Uterus (tissue), 4 donors: ENCODE results near the gene TMEM45B. TPM values are rescaled to one million over a fixed set of nuclear protein-coding genes. Genes with fewer than 3 reads are reported as not detected.

Source experiments
- DNase-seq, 2 donors: peaks; one replicate each; pipeline ENCODE4 v3.0.0-alpha.2; 2019 to 2020
- H3K27ac ChIP-seq, 2 donors: fragments of 200-600 bp; sonication (generic); 1 replicate in 1 of 2; 2 replicates in 1 of 2; pipeline ENCODE4 v1.5.1; 2016 to 2018
- H3K27me3 ChIP-seq, 2 donors: fragments of 200-600 bp; sonication (generic); one replicate each; pipeline ENCODE4 v1.5.1; 2018 to 2019; ENCODE audit warnings: control low read depth in 1 of 2
- H3K36me3 ChIP-seq, 2 donors: fragments of 200-600 bp; sonication (generic); one replicate each; pipeline ENCODE4 v1.5.1; 2019; ENCODE audit warnings: control low read depth in 1 of 2
- H3K4me1 ChIP-seq, 2 donors: fragments of 200-600 bp; sonication (generic); one replicate each; pipeline ENCODE4 v1.5.1; 2018 to 2019; ENCODE audit warnings: control low read depth in 1 of 2
- H3K4me3 ChIP-seq, 2 donors: fragments of 200-600 bp; sonication (generic); 1 replicate in 1 of 2; 2 replicates in 1 of 2; pipeline ENCODE4 v1.5.1; 2018 to 2019; ENCODE audit warnings: mild to moderate bottlenecking in 1 of 2
- H3K9me3 ChIP-seq, 2 donors: fragments of 200-600 bp; sonication (generic); one replicate each; pipeline ENCODE4 v1.5.1; 2019; ENCODE audit warnings: control low read depth in 1 of 2
- CTCF ChIP-seq, 4 experiments: fragments of 200-600 bp in 2 of 4; fragments of 450-650 bp in 2 of 4; sonication (generic) in 2 of 4; IDR thresholded peaks; one replicate each; pipeline ENCODE4 v1.5.1; 2016 to 2019; ENCODE audit warnings: antibody characterized with exemption in 4 of 4, mild to moderate bottlenecking in 2 of 4, moderate library complexity in 1 of 4
- POLR2A ChIP-seq, 2 donors: fragments of 450-650 bp; IDR thresholded peaks; one replicate each; pipeline ENCODE4 v1.6.1; 2016; ENCODE audit warnings: antibody characterized with exemption in 2 of 2, mild to moderate bottlenecking in 1 of 2, moderate library complexity in 1 of 2
- intact Hi-C: fragments of 100-400 bp; cut with DNase I; formaldehyde crosslinking; loops from one replicate; pipeline ENCODE4 v1.15.1; 2023; ENCODE audit warnings: low total_unique reads
- total RNA-seq, 4 donors: library from RNA; depleted of rRNA in 3 of 4; stranded (reverse); fragments of >200 nt in 3 of 4; gene quantifications; one replicate each; pipeline versions ENCODE4 v1.1.0 to v1.2.4, GENCODE V29; 2014 to 2023
- donor health status: DM: yes; HTN: yes; CAD: no.

Gene TMEM45B
- total RNA-seq = 1 to 10 TPM in 1 of 4 donors, under 1 TPM in 2, not detected in 1; 0.18 to 2.1 (median 0.29) TPM

GRCh38 chr11:129815596-129816461, at the start of gene TMEM45B:
TMEM45B (plus strand) TSS chr11:129815848; CDS start chr11:129852483, 36,635 bp downstream.
- Histone ChIP-seq H3K36me3 (no peaks in the 10 kb centered on the region), H3K4me1 (no peaks in the 10 kb centered on the region), H3K4me3 (no peak within 1 kb of the TSS), H3K27me3 (no peaks in the 10 kb centered on the region), H3K9me3 (no peaks in the 10 kb centered on the region), H3K27ac (no peak within 1 kb of the TSS)
- no peak for TF ChIP-seq POLR2A (IDR thresholded peaks at IDR 0.05)
- no peak for TF ChIP-seq CTCF (IDR thresholded peaks at IDR 0.05)
- no peak for DNase-seq
- intact Hi-C loops = no loop called here

- TF ChIP-seq CTCF (IDR thresholded peaks at IDR 0.05) (no peak), POLR2A (IDR thresholded peaks at IDR 0.05) (no peak)
- Histone ChIP-seq H3K9me3 (peaks cover 0 to 3% of the 10 kb centered on the region in 2 donors), H3K4me1 (no peaks in the 10 kb centered on the region), H3K27ac (no peak overlapping the region), H3K4me3 (no peak overlapping the region), H3K36me3 (no peaks in the 10 kb centered on the region), H3K27me3 (no peaks in the 10 kb centered on the region)
- no peak for DNase-seq
- intact Hi-C loops = no loop called here
These were observed 48.6 kb upstream of the TMEM45B start for GRCh38 chr11:129766898-129767604.

- Histone ChIP-seq H3K9me3 (peaks cover 0 to 3% of the 10 kb centered on the region in 2 donors), H3K4me1 (no peaks in the 10 kb centered on the region), H3K4me3 (no peak overlapping the region), H3K36me3 (no peaks in the 10 kb centered on the region), H3K27ac (no peak overlapping the region), H3K27me3 (no peaks in the 10 kb centered on the region)
- no peak for DNase-seq
- TF ChIP-seq CTCF (IDR thresholded peaks at IDR 0.05) (no peak), POLR2A (IDR thresholded peaks at IDR 0.05) (no peak)
- intact Hi-C loops = no loop called here
These were observed 47.8 kb upstream of the TMEM45B start for GRCh38 chr11:129767827-129768226.

GRCh38 chr11:129768356-129768755, 47.3 kb upstream of the TMEM45B start:
- intact Hi-C loops = no loop called here
- H3K27me3 ChIP-seq = no peaks in the 10 kb centered on the region
- H3K4me3 ChIP-seq = no peak overlapping the region
- DNase-seq = no peak
- no peak overlapping the region for H3K27ac ChIP-seq
- no peaks in the 10 kb centered on the region for H3K4me1 ChIP-seq
- H3K9me3 ChIP-seq = peaks cover 0 to 3% of the 10 kb centered on the region in 2 donors
- H3K36me3 ChIP-seq = no peaks in the 10 kb centered on the region
- TF ChIP-seq POLR2A (IDR thresholded peaks at IDR 0.05) (no peak), CTCF (IDR thresholded peaks at IDR 0.05) (no peak)

DNA sequence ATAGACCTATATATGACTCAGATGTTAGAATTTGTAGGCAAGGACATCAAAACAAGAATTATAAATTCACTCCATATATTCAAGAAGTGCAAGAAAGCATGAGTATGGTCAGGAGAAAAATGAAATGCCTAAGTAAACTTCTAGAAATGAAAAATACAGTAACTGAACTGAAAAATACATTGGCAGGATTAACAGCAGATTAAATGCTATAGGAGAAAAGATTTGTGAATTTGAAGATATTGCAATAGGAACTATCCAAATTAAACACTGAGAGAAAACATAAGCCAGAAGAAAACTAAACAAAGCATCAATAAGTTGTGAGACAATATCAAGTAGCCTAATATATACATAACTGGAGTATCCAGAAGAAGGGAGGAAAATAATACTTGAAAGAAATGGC, 46.6 kb upstream of the TMEM45B start:
- Histone ChIP-seq H3K27me3 (no peaks in the 10 kb centered on the region), H3K36me3 (no peaks in the 10 kb centered on the region), H3K9me3 (peaks cover 0 to 3% of the 10 kb centered on the region in 2 donors), H3K4me1 (no peaks in the 10 kb centered on the region), H3K4me3 (no peak overlapping the region), H3K27ac (no peak overlapping the region)
- intact Hi-C loops = no loop called here
- DNase-seq = no peak
- no peak for TF ChIP-seq CTCF (IDR thresholded peaks at IDR 0.05)
- no peak for TF ChIP-seq POLR2A (IDR thresholded peaks at IDR 0.05)
